HEK293 (cell line): ENCODE results near the gene ZNRF1.

Experiments used
- GLI2 ChIP-seq: fragments of 450-650 bp; formaldehyde crosslinking; IDR thresholded peaks from 2 replicates; pipeline ENCODE4; 2017; ENCODE audit warnings: missing biosample characterization, missing genetic modification characterization, low read depth, borderline replicate concordance
- TCF7L2 ChIP-seq: IDR thresholded peaks from 2 replicates; pipeline ENCODE4 v1.6.1; 2011; ENCODE audit warnings: low read depth, mild to moderate bottlenecking, inconsistent platforms, low read length, moderate library complexity, borderline replicate concordance
- YY1 ChIP-seq: fragments of 450-650 bp; formaldehyde crosslinking; IDR thresholded peaks from 2 replicates; pipeline ENCODE4 v1.5.1; 2018; ENCODE audit warnings: missing biosample characterization, missing genetic modification characterization
- ZNF24 ChIP-seq: fragments of 450-650 bp; formaldehyde crosslinking; IDR thresholded peaks from 2 replicates; pipeline ENCODE4 v1.5.1; 2016; ENCODE audit warnings: missing biosample characterization, missing genetic modification characterization
- ZNF335 ChIP-seq: fragments of 450-650 bp; formaldehyde crosslinking; conservative IDR thresholded peaks from 2 replicates; pipeline ENCODE4 v1.5.1; 2016; ENCODE audit warnings: missing biosample characterization, missing genetic modification characterization
- ZNF37A ChIP-seq: fragments of 450-650 bp; IDR thresholded peaks from 2 replicates; pipeline ENCODE4 v1.5.1; 2018; ENCODE audit warnings: missing biosample characterization, missing genetic modification characterization
- ZNF398 ChIP-seq: fragments of 450-650 bp; formaldehyde crosslinking; IDR thresholded peaks from 2 replicates; pipeline ENCODE4 v1.5.1; 2017; ENCODE audit warnings: missing biosample characterization, missing genetic modification characterization
- ZNF416 ChIP-seq: fragments of 450-650 bp; formaldehyde crosslinking; IDR thresholded peaks from 2 replicates; pipeline ENCODE4 v1.5.1; 2016; ENCODE audit warnings: missing biosample characterization, missing genetic modification characterization
- ZNF514 ChIP-seq: fragments of 450-650 bp; formaldehyde crosslinking; IDR thresholded peaks from 2 replicates; pipeline ENCODE4 v1.5.1; 2016; ENCODE audit warnings: missing biosample characterization, missing genetic modification characterization
- TF ChIP-seq, protein P1 (sequence below): fragments of 450-650 bp; formaldehyde crosslinking; IDR thresholded peaks from 2 replicates; pipeline ENCODE4 v1.5.1; 2016; ENCODE audit warnings: missing biosample characterization, missing genetic modification characterization

GRCh38 chr16:75130150-75130771, 131.4 kb downstream of the ZNRF1 start:
- TF ChIP-seq ZNF514 = no peak
- no peak for TF ChIP-seq TCF7L2
- TF ChIP-seq ZNF37A = no peak
- TF ChIP-seq ZNF416 (tag by site-specific recombination) = no peak
- TF ChIP-seq, protein P1, sequence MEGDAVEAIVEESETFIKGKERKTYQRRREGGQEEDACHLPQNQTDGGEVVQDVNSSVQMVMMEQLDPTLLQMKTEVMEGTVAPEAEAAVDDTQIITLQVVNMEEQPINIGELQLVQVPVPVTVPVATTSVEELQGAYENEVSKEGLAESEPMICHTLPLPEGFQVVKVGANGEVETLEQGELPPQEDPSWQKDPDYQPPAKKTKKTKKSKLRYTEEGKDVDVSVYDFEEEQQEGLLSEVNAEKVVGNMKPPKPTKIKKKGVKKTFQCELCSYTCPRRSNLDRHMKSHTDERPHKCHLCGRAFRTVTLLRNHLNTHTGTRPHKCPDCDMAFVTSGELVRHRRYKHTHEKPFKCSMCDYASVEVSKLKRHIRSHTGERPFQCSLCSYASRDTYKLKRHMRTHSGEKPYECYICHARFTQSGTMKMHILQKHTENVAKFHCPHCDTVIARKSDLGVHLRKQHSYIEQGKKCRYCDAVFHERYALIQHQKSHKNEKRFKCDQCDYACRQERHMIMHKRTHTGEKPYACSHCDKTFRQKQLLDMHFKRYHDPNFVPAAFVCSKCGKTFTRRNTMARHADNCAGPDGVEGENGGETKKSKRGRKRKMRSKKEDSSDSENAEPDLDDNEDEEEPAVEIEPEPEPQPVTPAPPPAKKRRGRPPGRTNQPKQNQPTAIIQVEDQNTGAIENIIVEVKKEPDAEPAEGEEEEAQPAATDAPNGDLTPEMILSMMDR (tag by site-specific recombination) = peak; percentile 52; the same call in 1 of the 2 replicates
- no peak for TF ChIP-seq GLI2 (tag by site-specific recombination)
- no peak for TF ChIP-seq YY1 (tag by site-specific recombination)
- TF ChIP-seq ZNF398 (tag by site-specific recombination) = no peak
- no peak for TF ChIP-seq ZNF335
- no peak for TF ChIP-seq ZNF24 (tag by site-specific recombination)
